ENCODE measurements around the gene PLAAT2.

Gene PLAAT2

GRCh38 chr11:63520606-63521170, 42.5 kb downstream of the PLAAT2 start:
- Histone ChIP-seq H3K9me3 (ENCODE audit: control insufficient read depth, low read length) (no peaks in the 10 kb centered on the region), H3K27me3 (ENCODE audit: control insufficient read depth, insufficient read depth, low read length, poor library complexity, severe bottlenecking) (no peaks in the 10 kb centered on the region), H3K36me3 (ENCODE audit: control insufficient read depth, insufficient read depth, low read length) (no peaks in the 10 kb centered on the region), H3K27ac (ENCODE audit: insufficient read depth, low read depth, low read length, poor library complexity, severe bottlenecking) (no peak overlapping the region), H3K4me3 (ENCODE audit: insufficient read depth, low read depth, low read length) (no peak overlapping the region), H3K4me1 (ENCODE audit: control insufficient read depth, insufficient read depth, low read length) (no peaks in the 10 kb centered on the region)
- 92 to 94% methylated on average over 4 to 5 of the region's 5 CpGs for WGBS, 2 experiments

GRCh38 chr11:63518548-63518947, 44.6 kb downstream of the PLAAT2 start:
- Histone ChIP-seq H3K27me3 (ENCODE audit: control insufficient read depth, insufficient read depth, low read length, poor library complexity, severe bottlenecking) (no peaks in the 10 kb centered on the region), H3K4me3 (ENCODE audit: insufficient read depth, low read depth, low read length) (no peak overlapping the region), H3K36me3 (ENCODE audit: control insufficient read depth, insufficient read depth, low read length) (no peaks in the 10 kb centered on the region), H3K27ac (ENCODE audit: insufficient read depth, low read depth, low read length, poor library complexity, severe bottlenecking) (no peak overlapping the region), H3K9me3 (ENCODE audit: control insufficient read depth, low read length) (no peaks in the 10 kb centered on the region), H3K4me1 (ENCODE audit: control insufficient read depth, insufficient read depth, low read length) (no peaks in the 10 kb centered on the region)
- 84 to 91% methylated on average over 1 of the region's 1 CpG for WGBS, 2 experiments

GRCh38 chr11:63517156-63517555, 46.0 kb downstream of the PLAAT2 start:
- Histone ChIP-seq H3K9me3 (ENCODE audit: control insufficient read depth, low read length) (no peaks in the 10 kb centered on the region), H3K27me3 (ENCODE audit: control insufficient read depth, insufficient read depth, low read length, poor library complexity, severe bottlenecking) (no peaks in the 10 kb centered on the region), H3K4me3 (ENCODE audit: insufficient read depth, low read depth, low read length) (no peak overlapping the region), H3K36me3 (ENCODE audit: control insufficient read depth, insufficient read depth, low read length) (no peaks in the 10 kb centered on the region), H3K4me1 (ENCODE audit: control insufficient read depth, insufficient read depth, low read length) (no peaks in the 10 kb centered on the region), H3K27ac (ENCODE audit: insufficient read depth, low read depth, low read length, poor library complexity, severe bottlenecking) (no peak overlapping the region)
- WGBS, 2 experiments: 90 to 100% methylated on average over 1 to 5 of the region's 5 CpGs

GRCh38 chr11:63516109-63516508, 47.1 kb downstream of the PLAAT2 start:
- Histone ChIP-seq H3K4me1 (ENCODE audit: control insufficient read depth, insufficient read depth, low read length) (no peaks in the 10 kb centered on the region), H3K27me3 (ENCODE audit: control insufficient read depth, insufficient read depth, low read length, poor library complexity, severe bottlenecking) (no peaks in the 10 kb centered on the region), H3K27ac (ENCODE audit: insufficient read depth, low read depth, low read length, poor library complexity, severe bottlenecking) (no peak overlapping the region), H3K4me3 (ENCODE audit: insufficient read depth, low read depth, low read length) (no peak overlapping the region), H3K9me3 (ENCODE audit: control insufficient read depth, low read length) (no peaks in the 10 kb centered on the region), H3K36me3 (ENCODE audit: control insufficient read depth, insufficient read depth, low read length) (no peaks in the 10 kb centered on the region)
- WGBS, 2 experiments: 92 to 95% methylated on average over 6 of the region's 6 CpGs

- WGBS, 2 experiments: 95% methylated on average over 7 of the region's 7 CpGs
- Histone ChIP-seq H3K27me3 (ENCODE audit: control insufficient read depth, insufficient read depth, low read length, poor library complexity, severe bottlenecking) (no peaks in the 10 kb centered on the region), H3K27ac (ENCODE audit: insufficient read depth, low read depth, low read length, poor library complexity, severe bottlenecking) (no peak overlapping the region), H3K4me3 (ENCODE audit: insufficient read depth, low read depth, low read length) (no peak overlapping the region), H3K9me3 (ENCODE audit: control insufficient read depth, low read length) (no peaks in the 10 kb centered on the region), H3K36me3 (ENCODE audit: control insufficient read depth, insufficient read depth, low read length) (no peaks in the 10 kb centered on the region), H3K4me1 (ENCODE audit: control insufficient read depth, insufficient read depth, low read length) (peaks cover 3% of the 10 kb centered on the region)
Measured at GRCh38 chr11:63512816-63513215, 50.4 kb downstream of the PLAAT2 start.

- Histone ChIP-seq H3K27me3 (ENCODE audit: control insufficient read depth, insufficient read depth, low read length, poor library complexity, severe bottlenecking) (no peaks in the 10 kb centered on the region), H3K4me3 (ENCODE audit: insufficient read depth, low read depth, low read length) (no peak overlapping the region), H3K9me3 (ENCODE audit: control insufficient read depth, low read length) (no peaks in the 10 kb centered on the region), H3K4me1 (ENCODE audit: control insufficient read depth, insufficient read depth, low read length) (peaks cover 3% of the 10 kb centered on the region), H3K27ac (ENCODE audit: insufficient read depth, low read depth, low read length, poor library complexity, severe bottlenecking) (no peak overlapping the region), H3K36me3 (ENCODE audit: control insufficient read depth, insufficient read depth, low read length) (no peaks in the 10 kb centered on the region)
- 81 to 86% methylated on average over 11 of the region's 11 CpGs for WGBS, 2 experiments
Measured at GRCh38 chr11:63511048-63511748, 52.0 kb downstream of the PLAAT2 start.

GRCh38 chr11:63510360-63511047, 52.7 kb downstream of the PLAAT2 start:
- 66 to 70% methylated on average over 7 of the region's 7 CpGs for WGBS, 2 experiments
- no peaks in the 10 kb centered on the region for H3K27me3 ChIP-seq (ENCODE audit: control insufficient read depth, insufficient read depth, low read length, poor library complexity, severe bottlenecking)
- no peak overlapping the region for H3K27ac ChIP-seq (ENCODE audit: insufficient read depth, low read depth, low read length, poor library complexity, severe bottlenecking)
- no peak overlapping the region for H3K4me3 ChIP-seq (ENCODE audit: insufficient read depth, low read depth, low read length)
- H3K4me1 ChIP-seq (ENCODE audit: control insufficient read depth, insufficient read depth, low read length): peaks cover 3% of the 10 kb centered on the region
- H3K36me3 ChIP-seq (ENCODE audit: control insufficient read depth, insufficient read depth, low read length): no peaks in the 10 kb centered on the region
- H3K9me3 ChIP-seq (ENCODE audit: control insufficient read depth, low read length): no peaks in the 10 kb centered on the region

GRCh38 chr11:63508745-63509144, 54.4 kb downstream of the PLAAT2 start:
- H3K27ac ChIP-seq (ENCODE audit: insufficient read depth, low read depth, low read length, poor library complexity, severe bottlenecking): no peak overlapping the region
- WGBS, 2 experiments: 94 to 95% methylated on average over 12 of the region's 12 CpGs
- no peaks in the 10 kb centered on the region for H3K9me3 ChIP-seq (ENCODE audit: control insufficient read depth, low read length)
- no peaks in the 10 kb centered on the region for H3K36me3 ChIP-seq (ENCODE audit: control insufficient read depth, insufficient read depth, low read length)
- H3K4me3 ChIP-seq (ENCODE audit: insufficient read depth, low read depth, low read length): no peak overlapping the region
- H3K4me1 ChIP-seq (ENCODE audit: control insufficient read depth, insufficient read depth, low read length): peaks cover 3% of the 10 kb centered on the region
- H3K27me3 ChIP-seq (ENCODE audit: control insufficient read depth, insufficient read depth, low read length, poor library complexity, severe bottlenecking): no peaks in the 10 kb centered on the region

- Histone ChIP-seq H3K27me3 (ENCODE audit: control insufficient read depth, insufficient read depth, low read length, poor library complexity, severe bottlenecking) (no peaks in the 10 kb centered on the region), H3K27ac (ENCODE audit: insufficient read depth, low read depth, low read length, poor library complexity, severe bottlenecking) (no peak overlapping the region), H3K36me3 (ENCODE audit: control insufficient read depth, insufficient read depth, low read length) (no peaks in the 10 kb centered on the region), H3K4me3 (ENCODE audit: insufficient read depth, low read depth, low read length) (no peak overlapping the region), H3K9me3 (ENCODE audit: control insufficient read depth, low read length) (no peaks in the 10 kb centered on the region), H3K4me1 (ENCODE audit: control insufficient read depth, insufficient read depth, low read length) (peaks cover 3% of the 10 kb centered on the region)
- WGBS, 2 experiments: 91% methylated on average over 3 of the region's 3 CpGs
Measured at GRCh38 chr11:63508009-63508408, 55.2 kb downstream of the PLAAT2 start.

- peaks cover 3% of the 10 kb centered on the region for H3K4me1 ChIP-seq (ENCODE audit: control insufficient read depth, insufficient read depth, low read length)
- H3K9me3 ChIP-seq (ENCODE audit: control insufficient read depth, low read length): no peaks in the 10 kb centered on the region
- H3K27ac ChIP-seq (ENCODE audit: insufficient read depth, low read depth, low read length, poor library complexity, severe bottlenecking): no peak overlapping the region
- no peaks in the 10 kb centered on the region for H3K36me3 ChIP-seq (ENCODE audit: control insufficient read depth, insufficient read depth, low read length)
- H3K27me3 ChIP-seq (ENCODE audit: control insufficient read depth, insufficient read depth, low read length, poor library complexity, severe bottlenecking): no peaks in the 10 kb centered on the region
- H3K4me3 ChIP-seq (ENCODE audit: insufficient read depth, low read depth, low read length): no peak overlapping the region
- 68 to 87% methylated on average over 2 of the region's 2 CpGs for WGBS, 2 experiments
Measured at GRCh38 chr11:63507511-63507910, 55.7 kb downstream of the PLAAT2 start.

All from ectodermal cell (in vitro differentiated cells).